Limb (tissue), 2 donors: ENCODE data around the gene NBEAL1.
A peak's percentile ranks its signal among the peaks of the same experiment; 100 is the strongest.
"Not testable (repeated sequence)": the region's sequence is repeated elsewhere in the genome, so short reads cannot be mapped to it uniquely, and the experiment has no call there.

Experiments used
- DNase-seq, 2 donors: peaks; one replicate each; pipeline ENCODE4 v3.0.0-alpha.2; 2016; ENCODE audit errors: extremely low spot score in 2 of 2

NBEAL1 gene

DNA sequence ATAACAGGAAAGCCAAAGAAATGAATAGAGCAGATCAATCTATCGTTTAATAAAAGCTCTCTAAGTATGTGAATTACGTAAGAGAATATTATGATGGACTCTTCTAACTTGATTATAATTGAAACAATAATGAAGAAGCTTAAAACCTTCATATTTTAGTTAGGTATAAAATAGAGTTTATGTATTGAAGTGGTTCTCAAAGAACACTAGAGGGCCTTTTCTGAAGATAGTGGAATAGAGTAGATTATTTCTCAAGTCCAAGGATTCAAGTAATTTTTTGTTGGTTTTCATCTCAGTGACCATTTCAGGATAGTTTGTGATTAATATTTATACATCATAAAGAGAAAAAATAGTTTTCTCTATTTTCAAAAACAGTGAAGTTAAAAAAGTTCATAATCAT is 97.7 kb downstream of the NBEAL1 start:
- DNase-seq: no peak

DNA sequence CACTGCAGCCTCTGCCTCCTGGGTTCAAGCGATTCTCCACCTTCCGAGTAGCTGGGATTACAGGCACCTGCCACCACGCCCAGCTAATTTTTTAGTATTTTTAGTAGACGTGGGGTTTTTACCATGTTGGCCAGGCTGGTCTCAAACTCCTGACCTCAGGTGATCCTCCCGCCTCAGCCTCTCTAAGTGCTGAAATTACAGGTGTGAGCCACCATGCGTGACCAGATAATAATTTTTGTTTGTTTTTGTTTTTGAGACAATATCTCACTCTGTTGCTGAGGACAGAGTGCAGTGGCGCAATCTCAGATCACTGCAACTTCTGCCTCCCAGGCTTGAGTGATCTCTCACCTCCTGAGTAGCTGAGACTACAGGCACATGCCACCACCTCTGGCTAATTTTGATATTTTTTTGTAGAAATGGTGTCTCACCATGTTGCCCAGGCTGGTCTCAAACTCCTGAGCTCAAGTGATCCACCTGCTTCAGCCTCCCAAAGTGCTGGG is 100.6 kb downstream of the NBEAL1 start:
- DNase-seq: not testable (repeated sequence)

DNA sequence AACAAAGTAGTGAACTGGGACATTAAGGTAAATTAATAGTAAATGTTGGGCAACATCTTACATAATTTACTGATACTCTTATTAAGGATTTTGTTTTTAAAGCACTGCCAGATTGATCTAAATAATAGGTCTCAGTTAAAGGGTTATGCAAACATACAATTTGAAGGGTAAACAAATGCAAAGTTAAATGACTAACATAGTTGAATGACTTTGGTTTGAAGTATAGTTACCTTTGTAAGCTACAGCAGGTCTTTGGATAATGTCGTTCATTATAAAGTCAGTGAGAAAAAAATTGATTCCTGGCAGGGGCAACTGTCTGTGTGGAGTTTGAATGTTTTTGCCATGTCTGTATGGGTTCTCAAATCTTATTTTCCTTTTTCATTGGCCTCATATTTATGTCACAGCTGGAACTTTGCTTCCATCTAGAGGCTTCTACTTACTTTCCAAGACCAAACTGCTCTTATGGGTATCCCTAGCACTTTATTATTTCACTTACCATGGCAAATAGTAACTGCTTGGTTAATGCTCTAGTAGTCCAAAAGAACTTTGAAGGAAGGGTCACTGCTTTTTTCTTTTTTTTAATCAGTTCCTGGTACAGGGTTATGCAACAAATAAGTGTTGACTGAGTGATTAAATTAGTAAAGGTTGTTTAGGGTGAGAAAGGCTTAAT is 107.8 kb downstream of the NBEAL1 start:
- peak in 1 of 2 donors; percentile 42 for DNase-seq

DNA sequence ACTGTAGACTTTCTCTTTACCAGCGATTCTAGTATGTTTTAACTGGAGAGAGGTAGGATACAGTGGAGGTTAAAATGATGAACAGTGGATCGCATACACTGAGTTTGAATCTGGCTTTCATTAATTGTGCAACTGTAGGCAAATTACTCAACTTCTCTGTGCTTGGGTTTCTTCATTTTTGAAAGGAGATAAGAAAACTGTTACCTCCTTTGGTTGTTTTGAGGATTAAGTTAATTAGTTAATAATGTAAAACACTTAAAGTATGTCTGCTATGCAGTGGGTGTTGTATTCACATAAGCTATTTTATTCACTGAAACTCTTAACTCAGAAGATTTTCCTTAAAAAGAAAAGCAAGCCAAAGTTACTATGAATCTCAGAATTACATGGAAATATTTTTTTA is 112.3 kb downstream of the NBEAL1 start:
- DNase-seq: no peak

DNA sequence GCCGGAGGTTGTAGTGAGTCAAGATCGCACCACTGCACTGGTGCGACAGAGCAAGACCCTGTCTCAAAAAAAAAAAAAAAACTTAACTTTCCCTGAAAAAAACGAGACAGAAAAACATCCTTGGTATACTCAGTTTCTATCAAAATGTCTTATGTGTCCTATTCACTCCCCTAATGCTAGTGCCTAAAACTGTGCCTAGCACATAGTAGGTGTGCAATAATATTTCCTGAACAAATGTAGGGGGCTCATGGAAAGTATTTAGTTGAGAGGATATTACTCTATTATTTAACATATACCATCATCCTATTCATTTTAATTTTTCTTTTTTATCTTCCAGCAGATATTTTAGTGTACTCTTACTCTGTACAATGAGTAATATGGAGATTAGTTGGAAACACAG is 120.4 kb downstream of the NBEAL1 start:
- no peak for DNase-seq

DNA sequence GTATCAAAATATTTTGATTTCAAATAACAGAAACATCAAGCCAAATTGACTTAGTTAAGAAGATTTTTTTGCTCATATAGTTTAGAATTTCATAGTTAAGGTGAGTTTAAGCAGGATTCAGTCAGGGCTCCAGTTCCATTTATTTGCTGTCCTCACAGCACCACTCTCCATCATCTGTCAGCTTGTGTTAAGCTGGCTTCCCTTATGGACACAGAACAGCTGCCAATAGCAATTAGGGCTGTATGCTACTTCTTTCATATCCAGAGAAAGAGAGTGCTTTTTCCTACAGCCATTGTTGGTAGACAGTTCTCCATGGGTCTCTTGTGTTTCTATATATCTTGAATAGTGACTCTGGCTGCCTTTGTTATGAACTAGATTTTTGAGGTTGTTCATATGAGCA is 128.7 kb downstream of the NBEAL1 start:
- no peak for DNase-seq

DNA sequence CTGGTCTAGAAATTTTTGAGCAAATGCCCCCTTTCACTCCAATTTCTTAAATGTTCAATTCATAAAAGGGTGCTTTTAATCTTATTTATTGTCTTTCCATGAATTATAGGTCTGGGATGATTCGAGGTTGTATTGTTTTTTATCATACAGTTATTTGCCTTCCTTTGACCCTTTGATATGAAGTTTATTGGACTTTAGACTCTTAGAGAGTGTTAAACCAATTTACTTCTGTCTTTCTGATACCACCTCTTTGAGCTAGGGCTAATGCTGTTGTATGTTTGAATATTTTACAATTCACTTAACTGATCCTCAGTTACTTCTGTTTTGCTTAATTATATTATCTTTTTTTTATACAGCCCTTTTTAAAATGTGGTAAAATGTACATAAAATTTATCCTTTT is 134.5 kb downstream of the NBEAL1 start:
- DNase-seq: no peak

DNA sequence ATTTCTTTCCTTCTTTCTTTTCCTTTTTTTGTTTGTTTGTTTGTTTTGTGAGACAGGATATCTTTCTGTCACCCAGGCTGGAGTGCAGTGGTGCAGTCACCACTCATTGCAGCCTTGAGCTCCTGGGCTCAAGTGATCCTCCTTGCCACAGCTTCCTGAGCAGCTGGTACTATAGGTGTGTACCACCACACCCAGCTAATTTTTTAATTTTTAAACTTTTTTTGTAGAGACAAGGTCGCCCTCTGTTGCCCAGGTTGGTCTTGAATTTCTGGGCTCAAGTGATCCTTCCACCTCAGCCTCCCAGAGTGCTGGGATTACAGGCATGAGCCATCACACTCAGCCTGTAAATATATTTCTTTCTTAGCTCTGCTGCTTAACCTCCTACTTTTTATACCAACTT is 140.7 kb downstream of the NBEAL1 start:
- DNase-seq: no peak

DNA sequence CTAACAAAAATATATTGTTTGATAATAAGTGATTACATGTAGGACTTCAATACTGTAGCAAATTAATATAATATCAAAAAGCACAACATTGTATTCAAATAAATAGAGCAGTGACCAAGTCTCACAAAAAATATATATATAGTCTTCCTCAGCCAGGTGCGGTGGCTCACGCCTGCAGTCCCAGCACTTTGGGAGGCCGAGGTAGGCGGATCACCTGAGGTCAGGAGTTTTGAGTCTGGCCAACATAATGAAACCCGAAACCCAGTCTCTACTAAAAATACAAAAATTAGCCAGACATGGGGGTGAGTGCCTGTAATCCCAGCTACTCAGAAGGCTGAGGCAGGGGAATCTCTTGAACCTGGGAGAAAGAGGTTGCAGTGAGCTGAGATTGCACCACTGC is 148.0 kb downstream of the NBEAL1 start:
- not testable (repeated sequence) for DNase-seq

DNA sequence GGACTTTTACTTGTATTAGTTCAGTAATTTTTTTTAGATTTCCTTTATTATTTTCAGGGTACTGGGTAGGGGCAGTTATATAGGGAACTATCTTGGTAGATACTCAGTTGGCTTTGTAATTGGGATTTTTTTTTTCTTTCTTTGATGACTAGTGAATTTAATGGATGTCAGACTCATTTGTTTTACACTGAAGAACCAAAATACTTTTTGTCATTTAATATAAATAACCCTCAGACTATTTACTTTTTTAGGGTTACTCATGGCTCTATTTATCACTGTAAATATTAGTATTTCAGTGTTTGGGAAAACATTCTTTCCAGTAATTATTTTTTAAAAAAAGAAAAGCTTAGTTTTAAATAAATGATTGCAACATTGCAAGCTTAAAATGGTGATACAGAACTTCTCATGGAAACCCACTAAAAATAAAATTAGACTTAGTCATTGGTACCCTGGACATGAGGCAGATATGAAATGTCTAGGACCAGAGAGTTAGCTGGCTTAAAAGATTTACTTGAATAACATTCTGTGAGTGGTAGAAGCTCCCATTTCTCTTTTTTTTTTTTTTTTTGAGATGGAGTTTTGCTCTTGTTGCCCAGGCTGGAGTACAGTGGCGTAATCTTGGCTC is 149.7 kb downstream of the NBEAL1 start:
- no peak for DNase-seq

DNA sequence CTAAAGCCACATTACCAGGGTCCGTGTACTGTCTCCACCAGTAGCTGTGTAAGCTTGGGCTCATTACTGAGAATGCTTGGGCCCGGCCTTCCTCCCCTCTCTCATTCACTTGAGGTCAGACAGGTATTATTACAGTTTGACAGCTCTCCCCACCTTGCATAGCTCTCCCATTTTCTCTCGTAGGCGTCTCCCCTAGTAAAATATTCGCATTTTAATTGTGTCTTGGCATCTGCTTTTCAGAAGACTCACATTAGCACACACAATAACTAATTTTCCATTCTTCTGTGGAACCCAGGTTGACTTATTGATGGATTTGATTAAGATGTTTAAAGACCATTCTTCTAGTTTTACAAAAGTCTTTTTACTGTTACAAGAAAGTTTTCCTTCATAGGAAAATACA is 153.1 kb downstream of the NBEAL1 start:
- DNase-seq: no peak

DNA sequence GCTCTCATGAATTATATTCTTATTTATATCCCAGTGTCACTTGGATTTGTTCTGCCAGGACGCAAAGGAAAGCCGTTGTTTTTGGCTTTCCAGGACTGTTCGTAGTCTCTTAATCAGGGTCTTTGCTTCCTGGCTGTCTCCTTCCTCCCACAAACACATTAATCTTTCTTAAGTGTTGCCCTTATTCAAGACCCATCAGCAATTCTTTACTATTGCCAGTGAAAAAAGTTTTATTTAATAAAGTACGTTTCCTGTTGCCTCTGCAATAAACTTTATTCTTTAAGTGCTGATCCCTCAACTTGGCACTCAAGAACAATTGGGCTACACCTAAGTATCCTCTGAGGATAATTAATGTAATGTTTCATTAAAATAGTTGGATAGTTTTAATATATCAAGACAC is 155.8 kb downstream of the NBEAL1 start:
- DNase-seq: no peak

DNA sequence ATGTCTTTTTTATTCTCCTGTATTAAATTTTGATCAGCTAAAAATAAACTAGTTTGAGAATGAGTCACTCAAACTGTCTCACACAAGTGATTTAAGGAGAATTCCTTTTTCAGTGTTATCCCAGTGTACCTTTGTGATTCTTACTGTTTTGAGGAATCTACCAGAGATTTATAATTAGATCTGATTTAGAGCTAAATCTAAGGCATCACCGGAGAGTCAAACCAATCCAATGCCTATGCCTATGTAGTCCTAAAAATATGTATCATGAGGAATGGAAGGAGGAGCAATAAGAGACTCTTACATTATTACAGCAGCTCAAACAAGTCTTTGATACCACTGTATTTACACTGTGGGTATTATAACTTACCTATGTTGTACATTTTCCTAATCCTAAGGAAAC is 160.7 kb downstream of the NBEAL1 start:
- DNase-seq: no peak

DNA sequence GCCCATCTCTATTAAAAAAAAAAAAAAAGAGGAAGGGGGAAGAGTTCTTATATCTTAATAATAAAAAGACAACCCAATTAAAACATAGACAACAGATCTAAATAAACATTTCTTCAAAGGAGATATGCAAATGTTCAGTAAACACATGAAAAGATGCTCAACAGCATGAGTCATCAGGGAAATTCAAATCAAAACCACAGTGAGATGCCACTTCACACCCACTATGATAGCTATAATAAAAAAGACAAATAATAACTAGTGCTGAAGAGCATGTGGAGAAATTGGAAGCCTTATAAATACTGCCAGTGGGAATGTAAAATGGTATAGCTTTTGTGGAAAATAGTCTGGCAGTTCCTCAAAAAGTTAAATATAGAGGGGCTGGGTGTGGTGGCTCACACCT is 162.7 kb downstream of the NBEAL1 start:
- DNase-seq: no peak

DNA sequence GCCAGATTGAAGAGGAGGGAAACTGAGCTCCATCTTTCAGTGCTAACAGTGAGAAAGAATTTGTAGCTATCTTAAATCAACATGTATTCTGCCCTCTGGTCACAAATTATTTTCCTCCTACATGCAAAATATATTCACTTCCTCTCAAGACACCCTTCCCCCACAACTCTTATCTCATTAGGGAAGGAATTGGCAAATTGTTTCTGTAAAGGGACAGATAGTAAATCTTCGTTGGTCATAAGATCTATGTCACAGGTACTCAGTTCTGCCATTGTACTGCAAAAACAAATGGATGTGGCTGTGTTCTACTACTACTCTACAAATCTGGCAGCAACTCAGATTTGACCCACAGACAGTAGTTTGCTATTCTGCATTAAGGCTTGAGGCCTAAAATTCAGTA is 171.2 kb downstream of the NBEAL1 start:
- DNase-seq: no peak

DNA sequence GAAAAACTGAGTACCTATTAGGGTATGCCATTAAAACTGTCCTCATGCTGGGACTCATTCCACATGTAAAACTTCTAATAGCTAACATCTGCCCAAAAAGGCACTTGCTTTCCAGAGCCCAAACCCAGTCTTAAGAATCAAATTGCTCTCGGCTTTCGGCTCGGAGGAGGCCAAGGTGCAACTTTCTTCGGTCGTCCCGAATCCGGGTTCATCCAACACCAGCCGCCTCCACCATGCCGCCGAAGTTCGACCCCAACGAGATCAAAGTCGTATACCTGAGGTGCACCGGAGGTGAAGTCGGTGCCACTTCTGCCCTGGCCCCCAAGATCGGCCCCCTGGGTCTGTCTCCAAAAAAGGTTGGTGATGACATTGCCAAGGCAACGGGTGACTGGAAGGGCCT is 175.9 kb downstream of the NBEAL1 start:
- not testable (repeated sequence) for DNase-seq

DNA sequence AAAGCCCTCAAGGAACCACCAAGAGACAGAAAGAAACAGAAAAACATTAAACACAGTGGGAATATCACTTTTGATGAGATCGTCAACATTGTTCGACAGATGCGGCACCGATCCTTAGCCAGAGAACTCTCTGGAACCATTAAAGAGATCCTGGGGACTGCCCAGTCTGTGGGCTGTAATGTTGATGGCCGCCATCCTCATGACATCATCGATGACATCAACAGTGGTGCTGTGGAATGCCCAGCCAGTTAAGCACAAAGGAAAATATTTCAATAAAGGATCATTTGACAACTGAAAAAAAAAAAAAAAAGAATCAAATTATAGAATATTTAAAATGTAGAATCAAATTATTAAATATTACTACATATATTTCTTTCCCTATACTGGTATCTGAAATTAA is 176.4 kb downstream of the NBEAL1 start:
- DNase-seq: not testable (repeated sequence)

DNA sequence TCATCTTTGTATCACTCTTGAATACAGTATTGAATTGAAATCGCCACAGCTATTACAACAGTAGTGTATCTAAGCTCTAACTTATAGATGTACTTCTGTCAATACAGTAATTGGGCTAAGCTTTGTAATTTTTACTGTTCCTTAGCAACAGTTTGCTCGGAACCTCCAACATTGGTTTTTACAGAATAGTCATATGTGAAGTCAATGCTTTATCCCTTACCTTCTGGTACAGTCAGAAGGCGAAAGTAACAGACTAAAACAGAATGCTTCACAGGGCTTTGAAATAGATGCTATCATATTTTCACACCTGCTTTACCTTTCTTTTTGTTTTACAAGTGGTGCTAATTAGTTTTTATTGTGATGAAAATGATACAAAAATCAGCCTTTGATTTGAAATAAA is 177.3 kb downstream of the NBEAL1 start:
- no peak for DNase-seq

DNA sequence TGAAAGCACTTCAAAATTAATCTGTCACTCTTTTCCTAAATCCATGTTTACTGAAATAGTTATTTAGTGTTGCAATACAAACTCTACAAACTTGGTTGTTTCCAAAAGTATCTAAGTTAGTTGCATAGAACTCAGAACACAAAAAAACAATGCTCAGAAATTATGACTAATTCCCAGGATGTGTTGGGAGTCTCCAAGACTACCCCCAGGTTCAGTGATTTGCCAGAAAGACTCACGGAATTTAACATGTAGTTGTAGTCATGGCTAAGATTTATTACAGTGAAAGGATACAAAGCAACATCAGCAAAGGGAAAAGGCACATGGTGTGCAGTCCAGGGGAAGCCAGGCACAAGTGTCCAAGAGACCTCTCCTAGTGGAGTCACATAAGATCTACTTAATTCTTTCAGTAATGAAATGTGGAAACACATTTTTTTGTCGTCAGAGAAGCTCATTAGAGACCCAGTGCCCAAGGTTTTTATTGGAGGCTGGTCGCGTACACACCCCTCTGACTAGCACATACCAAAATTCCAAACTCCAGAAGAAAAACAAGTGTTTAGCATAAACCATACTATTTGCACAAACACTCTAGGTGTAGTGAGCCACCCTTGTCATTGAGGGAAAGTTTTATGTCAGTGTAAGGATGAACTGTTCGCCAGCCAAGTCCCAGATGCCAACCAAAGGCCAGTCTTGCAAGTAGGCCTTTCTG is 180.8 kb downstream of the NBEAL1 start:
- DNase-seq: no peak

DNA sequence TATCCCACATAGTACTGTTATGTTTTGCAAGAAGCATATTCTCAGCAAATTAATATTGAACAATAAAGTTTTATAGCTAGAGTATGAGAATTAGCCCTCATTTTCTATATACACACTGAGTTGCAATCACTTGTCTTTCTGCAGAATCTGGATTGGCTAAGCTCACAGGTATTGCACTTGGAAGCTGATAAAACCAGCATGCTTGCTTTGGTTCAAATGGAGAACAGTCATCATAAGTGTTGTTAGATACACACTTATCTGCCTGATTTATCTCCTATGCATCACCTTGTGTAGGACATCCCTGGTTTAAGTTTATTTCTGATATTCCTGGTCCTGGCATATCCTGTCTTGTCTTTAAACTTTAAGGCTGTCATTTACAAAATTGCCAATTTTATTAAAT is 186.2 kb downstream of the NBEAL1 start:
- DNase-seq: no peak

DNA sequence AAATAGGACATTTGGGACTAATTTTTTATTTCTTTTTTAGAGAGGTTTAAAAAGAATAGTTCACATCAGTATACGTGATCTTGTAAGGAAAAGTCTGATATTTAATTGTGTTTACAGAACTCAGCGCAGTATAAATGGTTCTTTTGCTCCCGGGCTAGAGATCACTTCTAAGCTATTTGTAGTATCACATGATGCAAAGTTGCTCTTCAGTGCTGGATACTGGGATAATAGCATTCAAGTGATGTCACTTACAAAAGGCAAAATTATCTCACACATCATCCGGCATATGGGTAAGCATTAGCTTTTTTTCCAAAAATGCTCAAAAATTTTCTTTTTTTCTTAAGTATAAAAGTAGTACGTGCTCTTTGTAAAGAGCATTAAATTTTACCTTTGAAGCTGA is 186.8 kb downstream of the NBEAL1 start:
- DNase-seq: no peak

DNA sequence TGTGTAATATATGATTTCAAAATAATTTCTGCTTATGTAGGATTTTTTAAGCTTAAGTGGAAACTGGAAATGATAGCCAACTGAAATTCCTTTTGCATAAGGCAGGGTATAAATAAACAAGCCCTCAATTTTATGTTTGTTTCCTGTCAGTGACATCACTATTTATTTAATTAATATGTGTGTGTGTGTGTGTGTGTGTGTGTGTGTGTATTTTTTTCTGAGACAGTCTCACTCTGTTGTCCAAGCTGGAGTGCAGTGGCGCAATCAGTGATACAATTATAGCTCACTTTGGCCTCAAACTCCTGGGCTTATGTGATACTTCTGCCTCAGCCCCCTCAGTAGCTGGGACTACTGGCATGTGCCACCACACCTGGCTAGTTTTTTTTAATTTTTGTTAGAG is 194.9 kb downstream of the NBEAL1 start:
- DNase-seq: no peak
